Panc1 (cell line): ENCODE measurements around the gene DNAJC22. TPM values are rescaled to one million over a fixed set of nuclear protein-coding genes. Genes with fewer than 3 reads are reported as not detected.

Experiments
- ATAC-seq: fragments of 200-7000 bp; cut with Tn5 transposase; 2 replicates; pipeline ENCODE4 v1.9.1; 2020; ENCODE audit warnings: mild to moderate bottlenecking, moderate library complexity
- BruUV-seq: library from RNA; stranded (reverse); fragments of 400-500 nt; replicated peaks from 2 replicates; lab custom pipeline; 2021; lab: Mats Ljungman, UMichigan
- CTCF ChIA-PET: fragments of 300-600 bp; sonication (Branson Sonifier 250); formaldehyde crosslinking; loops from one replicate; lab custom pipeline; 2022; ENCODE audit warnings: antibody characterized with exemption; lab: Charles Lee
- POLR2A ChIA-PET: fragments of 300-600 bp; sonication (Branson Sonifier 250); formaldehyde crosslinking; loops from one replicate; lab custom pipeline; 2022; ENCODE audit warnings: antibody characterized with exemption; lab: Charles Lee
- DNase-seq: peaks from one replicate; pipeline ENCODE4 v3.0.0-alpha.2; 2010; ENCODE audit warnings: low read depth, low spot score
- H3K27ac ChIP-seq: 2 replicates; pipeline ENCODE4 v1.5.1; 2011; ENCODE audit warnings: mild to moderate bottlenecking, low read length, inconsistent platforms
- H3K27me3 ChIP-seq: fragments of 200-500 bp; sonication (Bioruptor generic); 2 replicates; pipeline ENCODE4 v1.6.0; 2014; ENCODE audit warnings: low read length, inconsistent platforms; ENCODE audit not compliant: control insufficient read depth, insufficient read depth
- H3K36me3 ChIP-seq: fragments of 200-500 bp; sonication (Bioruptor generic); 2 replicates; pipeline ENCODE4 v1.5.1; 2014; ENCODE audit warnings: inconsistent platforms, mild to moderate bottlenecking, low read length, moderate library complexity; ENCODE audit not compliant: control insufficient read depth, insufficient read depth
- H3K4me1 ChIP-seq: 2 replicates; pipeline ENCODE4 v1.5.1; 2011; ENCODE audit warnings: inconsistent platforms, mild to moderate bottlenecking, low read length, moderate library complexity; ENCODE audit not compliant: control insufficient read depth, insufficient read depth
- H3K4me3 ChIP-seq, 2 experiments: 2 replicates each; pipeline ENCODE4 v1.5.1; 2011 to 2012; ENCODE audit warnings: low read depth in 2 of 2, low read length in 2 of 2, mild to moderate bottlenecking in 2 of 2, inconsistent platforms in 1 of 2, moderate library complexity in 1 of 2
- H3K9me3 ChIP-seq: fragments of 200-500 bp; sonication (Bioruptor generic); 2 replicates; pipeline ENCODE4 v1.5.1; 2014; ENCODE audit warnings: low read depth, mild to moderate bottlenecking, inconsistent platforms, low read length, moderate library complexity; ENCODE audit not compliant: control insufficient read depth, insufficient read depth
- CTCF ChIP-seq: fragments of 450-650 bp; IDR thresholded peaks from 2 replicates; pipeline ENCODE4 v1.5.1; 2017; ENCODE audit warnings: mild to moderate bottlenecking
- POLR2AphosphoS5 ChIP-seq: IDR thresholded peaks from 2 replicates; pipeline ENCODE4 v1.6.1; 2012; ENCODE audit warnings: mild to moderate bottlenecking, low read depth, low read length, moderate library complexity
- REST ChIP-seq, 2 experiments: IDR thresholded peaks; 2 replicates each; pipeline ENCODE4 v1.6.1; 2011 to 2012; ENCODE audit warnings: low read depth in 2 of 2, control low read depth in 1 of 2, low read length in 1 of 2, mild to moderate bottlenecking in 1 of 2, moderate library complexity in 1 of 2; ENCODE audit not compliant: insufficient read depth in 1 of 2
- SIN3A ChIP-seq: IDR thresholded peaks from 2 replicates; pipeline ENCODE4 v1.6.1; 2012; ENCODE audit warnings: low read depth, mild to moderate bottlenecking, low read length, moderate library complexity, borderline replicate concordance; ENCODE audit not compliant: insufficient read depth
- TCF7L2 ChIP-seq: IDR thresholded peaks from 2 replicates; pipeline ENCODE4 v1.6.1; 2011; ENCODE audit warnings: mild to moderate bottlenecking, low read depth, low read length, inconsistent platforms
- in situ Hi-C: cut with HindIII; loops from 2 replicates; pipeline ENCODE4 v1.10.0; 2016; ENCODE audit warnings: low sequenced_read_pairs, low pct_unique_long_range_greater_than_20kb
- intact Hi-C: fragments of 100-400 bp; cut with micrococcal nuclease; formaldehyde crosslinking; loops from one replicate; pipeline ENCODE4 v1.10.0; 2022; ENCODE audit not compliant: unreplicated experiment
- total RNA-seq: library from RNA; stranded (reverse); gene quantifications from one replicate; pipeline ENCODE4 v1.2.1, GENCODE V29; 2021; ENCODE audit not compliant: unreplicated experiment

DNAJC22 gene
- total RNA-seq, 1 experiment from 2014 or later = 1.9 TPM

GRCh38 chr12:49359671-49360070 lies 13.0 kb downstream of the DNAJC22 start:
- DNase-seq (no peak), ATAC-seq (no peak)
- in situ Hi-C loops (loop anchor here (25.0 kb wide), 1 partner anchor 153 kb away; no protein-coding TSS in a partner anchor), intact Hi-C loops (no loop called here)
- H3K27ac ChIP-seq = no peak overlapping the region
- no peak overlapping the region for H3K4me3 ChIP-seq
- ChIA-PET POLR2A (no interaction called here), CTCF (interaction anchor here (0.6 to 3.0 kb wide), 6 partner anchors 10 to 197 kb away, joined by 3 to 92 read pairs (median 10); no protein-coding TSS in a partner anchor)
- TF ChIP-seq POLR2AphosphoS5 (no peak), CTCF (no peak), REST (IDR thresholded peaks at IDR 0.05; ENCODE audit: insufficient read depth in 1 of 2, low read depth in 2 of 2, low read length in 1 of 2) (no peak), TCF7L2 (no peak), SIN3A (no peak)
- no peaks in the 10 kb centered on the region for H3K9me3 ChIP-seq
- peaks cover 5% of the 10 kb centered on the region for H3K4me1 ChIP-seq
- H3K27me3 ChIP-seq = no peaks in the 10 kb centered on the region
- H3K36me3 ChIP-seq = no peaks in the 10 kb centered on the region
- BruUV-seq = no TSS peak

- TF ChIP-seq CTCF (no peak), TCF7L2 (no peak), REST (IDR thresholded peaks at IDR 0.05; ENCODE audit: insufficient read depth in 1 of 2, low read depth in 2 of 2, low read length in 1 of 2) (no peak), SIN3A (no peak), POLR2AphosphoS5 (no peak)
- ATAC-seq (no peak), DNase-seq (no peak)
- Histone ChIP-seq H3K9me3 (no peaks in the 10 kb centered on the region), H3K4me3 (no peak overlapping the region), H3K27ac (no peak overlapping the region), H3K27me3 (no peaks in the 10 kb centered on the region), H3K4me1 (peaks cover 9% of the 10 kb centered on the region), H3K36me3 (no peaks in the 10 kb centered on the region)
- no TSS peak for BruUV-seq
- in situ Hi-C loops = loop anchor here (25.0 kb wide), 1 partner anchor 150 kb away; no protein-coding TSS in a partner anchor
- ChIA-PET CTCF (interaction anchor here (0.6 kb wide), 1 partner anchor 210 kb away, joined by 3 read pairs; no protein-coding TSS in a partner anchor), POLR2A (no interaction called here)
- intact Hi-C loops = no loop called here
Observed at GRCh38 chr12:49362077-49362476, 15.4 kb downstream of the DNAJC22 start.
